OCI-LY1 (cell line): ENCODE data around the gene AGFG1.

Experiments
- CTCF ChIP-seq: fragments of 200-600 bp; sonication (generic), shearing (Covaris generic); IDR thresholded peaks from 2 replicates; pipeline ENCODE4 v1.5.1; 2017; ENCODE audit warnings: mild to moderate bottlenecking, antibody characterized with exemption, low read length, moderate library complexity, mixed read lengths
- EZH2 ChIP-seq: fragments of 200-600 bp; sonication (generic), shearing (Covaris generic); IDR thresholded peaks from 2 replicates; pipeline ENCODE4 v1.8.0; 2017; ENCODE audit warnings: borderline replicate concordance, mixed run types, mild to moderate bottlenecking, antibody characterized with exemption, low read length, moderate library complexity, mixed read lengths

DNA sequence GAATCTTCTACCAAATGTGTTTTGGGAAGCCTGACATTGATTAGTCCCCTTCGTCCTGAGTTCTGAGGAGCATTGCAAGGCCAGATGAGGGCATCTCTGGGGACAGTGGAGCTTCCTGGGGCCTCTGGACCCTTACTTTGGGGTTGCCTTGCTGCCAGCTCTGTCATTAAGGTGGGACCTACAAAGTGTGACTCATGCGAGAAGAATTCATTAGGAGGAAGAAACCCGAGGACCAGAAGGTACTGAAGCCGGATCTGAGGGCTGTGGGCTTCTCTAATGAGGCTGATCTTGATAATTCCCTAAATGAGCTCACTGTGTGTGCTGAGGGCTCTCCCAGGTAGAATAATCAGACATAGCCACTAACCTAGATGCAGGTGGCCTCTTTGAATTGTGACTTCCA, 126.0 kb downstream of the AGFG1 start:
- no peak for TF ChIP-seq CTCF
- no peak for TF ChIP-seq EZH2
